Measurements from ENCODE around the gene ATG13.

DNA sequence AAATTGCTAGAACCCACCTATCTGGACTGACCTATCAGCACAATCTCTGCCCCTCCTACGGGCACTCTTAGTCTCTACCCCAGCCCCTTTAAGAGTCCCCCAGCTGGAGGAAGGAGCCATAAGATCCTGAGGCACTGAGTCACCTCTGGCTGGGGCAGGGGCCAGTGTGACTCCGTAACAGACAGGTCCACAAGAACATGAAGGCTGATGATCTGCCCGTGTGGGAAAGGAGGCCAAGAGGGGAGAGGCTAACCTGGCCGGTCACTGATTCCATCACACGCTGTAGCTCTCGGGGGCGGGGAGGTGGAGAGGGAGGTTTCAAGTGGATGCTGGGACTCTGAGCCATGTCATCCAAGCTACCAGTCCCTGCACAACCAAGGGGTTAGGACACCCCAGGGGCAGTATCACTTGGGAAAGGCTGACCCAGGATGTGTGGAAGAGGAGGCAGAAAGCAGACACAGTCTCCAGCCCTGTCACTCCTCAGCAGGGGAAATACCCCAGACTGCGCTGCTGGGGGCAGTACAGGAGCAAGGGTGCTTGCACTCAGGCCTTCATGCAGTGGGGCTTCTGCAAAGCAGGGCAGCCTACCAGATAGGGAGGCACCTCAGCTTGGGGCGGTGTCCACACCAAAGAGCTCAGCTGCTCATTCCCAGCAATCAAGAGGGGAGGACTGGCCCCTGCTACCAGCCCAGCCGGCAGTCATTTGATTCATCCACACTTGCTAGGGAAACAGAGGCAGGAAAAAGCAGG, 60.8 kb downstream of the ATG13 start:
- TF ChIP-seq YY1 (IDR thresholded peaks at IDR 0.05; ENCODE audit: insufficient read depth, insufficient read length) (no peak), ZNF274 (IDR thresholded peaks at IDR 0.05; ENCODE audit: low read depth, low read length) (no peak), SUZ12 (IDR thresholded peaks at IDR 0.05; ENCODE audit: extremely low read depth, insufficient read depth, insufficient read length) (no peak)

Measured in NT2/D1 (cell line).